WTC11 (cell line): Measurements from ENCODE around the gene PCGF2. TPM values are rescaled to one million over a fixed set of nuclear protein-coding genes. Genes with fewer than 3 reads are reported as not detected.
"Not testable (repeated sequence)": the region's sequence is repeated elsewhere in the genome, so short reads cannot be mapped to it uniquely, and the experiment has no call there.

Source experiments
- ATAC-seq: fragments of 200-7000 bp; cut with Tn5 transposase; 2 replicates; pipeline ENCODE4 v1.10.0; 2021; ENCODE audit warnings: mild to moderate bottlenecking, moderate library complexity
- CTCF ChIA-PET: fragments of 300-600 bp; sonication (Branson Sonifier 250); formaldehyde crosslinking; loops from one replicate; lab custom pipeline; 2021; ENCODE audit warnings: antibody characterized with exemption; lab: Charles Lee
- POLR2A ChIA-PET: fragments of 350-600 bp; sonication (Branson Sonifier 250); formaldehyde crosslinking; loops from one replicate; lab custom pipeline; 2021; ENCODE audit warnings: antibody characterized with exemption; lab: Charles Lee
- DNase-seq: peaks from one replicate; pipeline ENCODE4 v3.0.0; 2021; ENCODE audit warnings: low spot score
- H3K27ac Mint-ChIP-seq: 2 replicates; pipeline ENCODE4 v1.8.0; 2021; ENCODE audit warnings: mixed read lengths
- H3K27me3 Mint-ChIP-seq: 2 replicates; pipeline ENCODE4 v1.8.0; 2021; ENCODE audit warnings: low read depth, mild to moderate bottlenecking, moderate library complexity, mixed read lengths
- H3K36me3 Mint-ChIP-seq: 2 replicates; pipeline ENCODE4 v1.8.0; 2021; ENCODE audit warnings: mixed read lengths
- H3K4me1 Mint-ChIP-seq: 2 replicates; pipeline ENCODE4 v1.8.0; 2022; ENCODE audit warnings: mixed read lengths
- H3K4me3 Mint-ChIP-seq: 2 replicates; pipeline ENCODE4 v1.8.0; 2021; ENCODE audit warnings: mild to moderate bottlenecking, moderate library complexity, mixed read lengths
- H3K9me3 Mint-ChIP-seq: 2 replicates; pipeline ENCODE4 v1.8.0; 2021; ENCODE audit warnings: mixed read lengths
- ATF1 ChIP-seq: sonication (generic); formaldehyde crosslinking; IDR thresholded peaks from 2 replicates; pipeline ENCODE4 v1.8.1; 2023; ENCODE audit warnings: mild to moderate bottlenecking, moderate library complexity, missing genetic modification reagents
- GTF2I ChIP-seq: fragments of 250-450 bp; sonication (Bioruptor Pico); conservative IDR thresholded peaks from 2 replicates; pipeline ENCODE4 v1.4.0; 2021; ENCODE audit warnings: mild to moderate bottlenecking
- HMGA2 ChIP-seq: fragments of 250-450 bp; sonication (Bioruptor Pico); IDR thresholded peaks from 2 replicates; pipeline ENCODE4 v1.4.0; 2021; ENCODE audit warnings: mild to moderate bottlenecking, moderate library complexity
- MXD4 ChIP-seq: fragments of 250-450 bp; sonication (Bioruptor Pico); IDR thresholded peaks from 2 replicates; pipeline ENCODE4 v1.8.0; 2021; ENCODE audit warnings: mild to moderate bottlenecking, moderate library complexity, borderline replicate concordance
- NFE2L1 ChIP-seq: sonication (generic); formaldehyde crosslinking; IDR thresholded peaks from 2 replicates; pipeline ENCODE4 v1.8.1; 2023; ENCODE audit warnings: missing genetic modification reagents
- NFYB ChIP-seq: sonication (generic); formaldehyde crosslinking; conservative IDR thresholded peaks from 2 replicates; pipeline ENCODE4 v1.8.0; 2022; ENCODE audit warnings: low read depth, missing genetic modification reagents
- PRRX2 ChIP-seq: fragments of 250-450 bp; sonication (Bioruptor Pico); IDR thresholded peaks from 2 replicates; pipeline ENCODE4 v1.8.0; 2021; ENCODE audit warnings: mild to moderate bottlenecking
- RORB ChIP-seq: fragments of 250-450 bp; sonication (Bioruptor Pico); IDR thresholded peaks from 2 replicates; pipeline ENCODE4 v1.9.0; 2021; ENCODE audit warnings: mild to moderate bottlenecking
- ZNF263 ChIP-seq: sonication (generic); formaldehyde crosslinking; IDR thresholded peaks from 2 replicates; pipeline ENCODE4 v1.8.1; 2022; ENCODE audit warnings: low read depth, mild to moderate bottlenecking, moderate library complexity, missing genetic modification reagents
- ZNF416 ChIP-seq: fragments of 250-450 bp; sonication (Bioruptor Pico); IDR thresholded peaks from 2 replicates; pipeline ENCODE4 v1.9.0; 2021; ENCODE audit warnings: mild to moderate bottlenecking, inconsistent platforms
- ZNF532 ChIP-seq: fragments of 250-450 bp; sonication (Bioruptor Pico); IDR thresholded peaks from 2 replicates; pipeline ENCODE4 v1.9.0; 2021; ENCODE audit warnings: mild to moderate bottlenecking, borderline replicate concordance
- total RNA-seq: library from RNA; stranded (reverse); gene quantifications from 3 replicates; pipeline ENCODE4 v1.2.3, GENCODE V29; 2021
- TF ChIP-seq, protein P1 (sequence below): fragments of 250-450 bp; sonication (Bioruptor Pico); IDR thresholded peaks from 2 replicates; pipeline ENCODE4 v2.1.2; 2022; ENCODE audit warnings: mild to moderate bottlenecking, moderate library complexity

The PCGF2 gene
- total RNA-seq, 1 experiment from 2014 or later: 104 TPM

- no peak for TF ChIP-seq ZNF532 (CRISPR knock-in tag)
Measured at GRCh38 chr17:38728290-38728831, 19.8 kb downstream of the PCGF2 start (continued).

GRCh38 chr17:38727736-38728135, 20.4 kb downstream of the PCGF2 start:
- peak overlapping the region; percentile 45; the same call in 1 of the 2 replicates for H3K27ac Mint-ChIP-seq

DNA sequence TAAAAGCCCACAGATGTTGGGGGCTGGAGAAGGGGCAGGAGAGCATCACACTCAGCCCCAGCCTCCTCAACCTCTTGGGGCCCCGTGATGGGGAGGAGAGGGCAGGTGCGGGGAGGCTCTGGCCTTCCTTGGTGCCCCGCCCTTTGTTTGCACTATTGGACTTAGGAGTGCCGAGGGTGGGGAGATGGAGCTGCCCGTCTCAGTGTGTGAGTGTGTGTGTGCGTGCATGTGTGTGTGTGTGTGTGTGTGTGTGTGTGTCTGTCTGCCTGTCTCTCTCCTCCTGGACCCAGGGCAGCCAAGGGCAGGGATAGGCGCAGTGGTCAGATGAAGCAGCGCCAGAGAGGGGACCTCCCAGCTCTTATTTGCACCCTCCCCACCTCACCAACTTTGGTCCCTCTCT, 22.0 kb downstream of the PCGF2 start:
- H3K27ac Mint-ChIP-seq, H3K4me3 Mint-ChIP-seq, ATAC-seq, DNase-seq, H3K36me3 Mint-ChIP-seq, POLR2A ChIA-PET, H3K9me3 Mint-ChIP-seq: not testable (repeated sequence)
- H3K27me3 Mint-ChIP-seq: peaks cover 25% of the 10 kb centered on the region
- CTCF ChIA-PET: interaction anchor here (2.0 to 2.9 kb wide), 2 partner anchors 9 to 49 kb away, joined by 8 to 12 read pairs; no protein-coding TSS in a partner anchor
- peaks cover 18% of the 10 kb centered on the region for H3K4me1 Mint-ChIP-seq

More at GRCh38 chr17:38727736-38728135, 20.4 kb downstream of the PCGF2 start:
- peaks cover 23% of the 10 kb centered on the region for H3K27me3 Mint-ChIP-seq
- H3K36me3 Mint-ChIP-seq: no peaks in the 10 kb centered on the region; the same call in 1 of the 2 replicates
- DNase-seq (no peak), ATAC-seq (no peak)
- POLR2A ChIA-PET: interaction anchor here (1.0 kb wide), 1 partner anchor 21 kb away, joined by 5 read pairs; no protein-coding TSS in a partner anchor
- no peak for TF ChIP-seq NFE2L1 (CRISPR knock-in tag)
- TF ChIP-seq ATF1 (CRISPR knock-in tag): no peak
- TF ChIP-seq MXD4: no peak
- no peak for TF ChIP-seq PRRX2
- TF ChIP-seq ZNF263 (CRISPR knock-in tag): no peak
- no peak for TF ChIP-seq HMGA2 (CRISPR knock-in tag)
- TF ChIP-seq, protein P1, sequence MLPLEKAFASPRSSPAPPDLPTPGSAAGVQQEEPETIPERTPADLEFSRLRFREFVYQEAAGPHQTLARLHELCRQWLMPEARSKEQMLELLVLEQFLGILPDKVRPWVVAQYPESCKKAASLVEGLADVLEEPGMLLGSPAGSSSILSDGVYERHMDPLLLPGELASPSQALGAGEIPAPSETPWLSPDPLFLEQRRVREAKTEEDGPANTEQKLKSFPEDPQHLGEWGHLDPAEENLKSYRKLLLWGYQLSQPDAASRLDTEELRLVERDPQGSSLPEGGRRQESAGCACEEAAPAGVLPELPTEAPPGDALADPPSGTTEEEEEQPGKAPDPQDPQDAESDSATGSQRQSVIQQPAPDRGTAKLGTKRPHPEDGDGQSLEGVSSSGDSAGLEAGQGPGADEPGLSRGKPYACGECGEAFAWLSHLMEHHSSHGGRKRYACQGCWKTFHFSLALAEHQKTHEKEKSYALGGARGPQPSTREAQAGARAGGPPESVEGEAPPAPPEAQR (CRISPR knock-in tag): no peak
- H3K9me3 Mint-ChIP-seq: no peaks in the 10 kb centered on the region
- H3K4me3 Mint-ChIP-seq: no peak overlapping the region
- peaks cover 25% of the 10 kb centered on the region for H3K4me1 Mint-ChIP-seq
- CTCF ChIA-PET: interaction anchor here (0.7 to 2.9 kb wide), 7 partner anchors 7 to 378 kb away, joined by 3 to 12 read pairs (median 4); no protein-coding TSS in a partner anchor

DNA sequence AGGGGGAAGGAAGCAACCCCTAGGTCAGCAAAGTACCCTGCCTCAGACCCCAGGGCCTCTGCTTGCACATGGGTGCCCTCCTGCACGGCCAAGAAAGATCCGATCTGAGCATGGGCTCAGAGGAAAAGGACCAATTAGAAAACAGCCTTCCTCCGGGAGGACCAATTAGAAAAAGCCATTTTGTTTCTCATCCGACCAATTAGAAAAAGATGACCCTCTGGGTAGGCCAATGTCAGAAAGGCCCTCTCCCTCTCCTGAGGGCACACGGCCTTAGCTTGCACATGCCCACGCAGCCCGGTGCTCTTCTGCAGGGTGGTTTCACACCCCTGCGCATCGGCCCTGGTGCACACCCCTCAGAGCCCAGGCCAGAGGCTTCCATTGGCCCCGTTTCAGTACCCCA, 23.1 kb downstream of the PCGF2 start:
- H3K27me3 Mint-ChIP-seq: peaks cover 32% of the 10 kb centered on the region
- H3K36me3 Mint-ChIP-seq: no peaks in the 10 kb centered on the region
- no peak overlapping the region for H3K27ac Mint-ChIP-seq
- no peak for TF ChIP-seq RORB (CRISPR knock-in tag)
- no peak for TF ChIP-seq ZNF416
- no peak for TF ChIP-seq GTF2I (CRISPR knock-in tag)
- 0 out of 2 replicates have a peak, but pooled peaks have one; percentile 41 for TF ChIP-seq NFYB (CRISPR knock-in tag)
- ChIA-PET POLR2A (no interaction called here), CTCF (interaction anchor here (1.7 kb wide), 1 partner anchor 167 kb away, joined by 6 read pairs; no protein-coding TSS in a partner anchor)
- ATAC-seq: no peak
- H3K4me1 Mint-ChIP-seq: peaks cover 19% of the 10 kb centered on the region
- H3K9me3 Mint-ChIP-seq: no peaks in the 10 kb centered on the region
- H3K4me3 Mint-ChIP-seq: no peak overlapping the region
- no peak for DNase-seq
